ENCODE measurements around the gene SIRPB2. TPM values are rescaled to one million over a fixed set of nuclear protein-coding genes. Genes with fewer than 3 reads are reported as not detected.

Gene SIRPB2
- total and polyA plus RNA-seq, 10 of the 15 experiments (the other 5 are each of a cell fraction or from before 2014, with no cell fraction given), result not detected

- no peak for TF ChIP-seq IRF5 (IDR thresholded peaks at IDR 0.05; ENCODE audit: borderline replicate concordance)
- 0 out of 2 replicates have a peak, but pooled peaks have one; percentile 82 for TF ChIP-seq ASH2L (IDR thresholded peaks at IDR 0.05; ENCODE audit: borderline replicate concordance, low read depth)
- TF ChIP-seq SUPT20H (IDR thresholded peaks at IDR 0.05; ENCODE audit: borderline replicate concordance, control insufficient read depth, low read depth, low read length), result no peak
- TF ChIP-seq CEBPZ (IDR thresholded peaks at IDR 0.05; ENCODE audit: low read depth, low read length), result no peak
- TF ChIP-seq SMAD1 (IDR thresholded peaks at IDR 0.05; ENCODE audit: low read depth, partially characterized antibody), result no peak
- TF ChIP-seq ZZZ3 (IDR thresholded peaks at IDR 0.05; ENCODE audit: control insufficient read depth, insufficient read length, low read depth), result no peak
- no peak for TF ChIP-seq STAT3 (IDR thresholded peaks at IDR 0.05; ENCODE audit: low read depth, low read length)
- no peak for TF ChIP-seq BMI1 (IDR thresholded peaks at IDR 0.05; ENCODE audit: borderline replicate concordance)
- TF ChIP-seq YY1 (IDR thresholded peaks at IDR 0.05; ENCODE audit: low read depth, low read length), result peak; percentile 99
- 0 out of 2 replicates have a peak, but pooled peaks have one; percentile 15 for TF ChIP-seq BRCA1 (IDR thresholded peaks at IDR 0.05; ENCODE audit: low read depth, low read length)
- no peak for TF ChIP-seq MTA3 (IDR thresholded peaks at IDR 0.05; ENCODE audit: borderline replicate concordance, low read length)
- TF ChIP-seq SIX5 (IDR thresholded peaks at IDR 0.05; ENCODE audit: low read depth, low read length, severe bottlenecking), result peak; percentile 60
- peak; percentile 77; the same call in 1 of the 2 replicates for TF ChIP-seq RELB (IDR thresholded peaks at IDR 0.05; ENCODE audit: low read depth)
- TF ChIP-seq ZNF207 (IDR thresholded peaks at IDR 0.05; ENCODE audit: borderline replicate concordance), result peak; percentile 98
- no peak for TF ChIP-seq KAT2A (conservative IDR thresholded peaks at IDR 0.05; ENCODE audit: control insufficient read depth, low read depth, low read length)
- peak; percentile 54 for TF ChIP-seq MYC (IDR thresholded peaks at IDR 0.05; ENCODE audit: insufficient read depth, insufficient read length, insufficient replicate concordance, low read length, severe bottlenecking)
- TF ChIP-seq CBFB (IDR thresholded peaks at IDR 0.05; ENCODE audit: low read depth), result peak; percentile 41; the same call in 1 of the 2 replicates
- TF ChIP-seq ATF7 (IDR thresholded peaks at IDR 0.05; ENCODE audit: low read depth), result no peak
- peak; percentile 77 for TF ChIP-seq NR2F1 (conservative IDR thresholded peaks at IDR 0.05)
- TF ChIP-seq SIN3A (IDR thresholded peaks at IDR 0.05; ENCODE audit: low read depth, low read length), result peak; percentile 51; the same call in 1 of the 2 replicates
- peak; percentile 96; the same call in 1 of the 2 replicates for TF ChIP-seq RB1 (IDR thresholded peaks at IDR 0.05; ENCODE audit: borderline replicate concordance)
These were observed 24.8 kb downstream of the SIRPB2 start, which contains the start of gene NSFL1C (continued) for GRCh38 chr20:1466211-1467081.

All from GM12878 (cell line).